Kidney (tissue), 14 donors: Measurements from ENCODE around the gene ELN. TPM values are rescaled to one million over a fixed set of nuclear protein-coding genes. Genes with fewer than 3 reads are reported as not detected.

Experiments
- DNase-seq, 5 donors: peaks; one replicate each; pipeline ENCODE4 v3.0.0-alpha.2; 2013 to 2020
- FAIRE-seq: peaks from 2 replicates; lab custom pipeline; 2012; peaks lifted over from hg19 to GRCh38; lab: Jason Lieb, UNC
- H3K27ac ChIP-seq, 2 donors: one replicate each; pipeline ENCODE4 v1.7.0; 2013; ENCODE audit warnings: low read depth in 2 of 2, low read length in 2 of 2, inconsistent platforms in 1 of 2
- H3K27me3 ChIP-seq: one replicate; pipeline ENCODE4 v1.7.1; 2013; ENCODE audit warnings: low read length, inconsistent platforms; ENCODE audit not compliant: control insufficient read depth, insufficient read depth
- H3K36me3 ChIP-seq, 3 donors: one replicate each; pipeline versions ENCODE4 v1.7.0 to v1.7.1; 2013; ENCODE audit warnings: low read length in 3 of 3, control low read depth in 1 of 3, inconsistent platforms in 1 of 3; ENCODE audit not compliant: insufficient read depth in 3 of 3, control insufficient read depth in 2 of 3
- H3K4me1 ChIP-seq, 3 donors: one replicate each; pipeline versions ENCODE4 v1.7.0 to v1.7.1; 2013; ENCODE audit warnings: low read length in 3 of 3, inconsistent platforms in 1 of 3, low read depth in 1 of 3; ENCODE audit not compliant: control insufficient read depth in 2 of 3, insufficient read depth in 2 of 3
- H3K4me3 ChIP-seq, 3 donors: one replicate each; pipeline versions ENCODE4 v1.7.0 to v1.8.1; 2013; ENCODE audit warnings: low read length in 3 of 3, control low read depth in 1 of 3, inconsistent platforms in 1 of 3
- H3K9ac ChIP-seq, 3 donors: one replicate each; pipeline versions ENCODE4 v1.7.0 to v1.7.1; 2013; ENCODE audit warnings: low read length in 3 of 3, control low read depth in 1 of 3, inconsistent platforms in 1 of 3
- H3K9me3 ChIP-seq, 3 donors: one replicate each; pipeline versions ENCODE4 v1.7.0 to v1.7.1; 2013; ENCODE audit warnings: low read length in 3 of 3, control low read depth in 1 of 3, inconsistent platforms in 1 of 3; ENCODE audit not compliant: control insufficient read depth in 2 of 3, insufficient read depth in 1 of 3
- intact Hi-C: fragments of 100-400 bp; cut with DNase I; formaldehyde crosslinking; loops from one replicate; pipeline ENCODE4 v1.11.1; 2022
- polyA plus RNA-seq: library from polyadenylated mRNA; stranded (reverse); fragments of 350-450 nt; fragmentation: Illumina TruSeq; extraction: RNeasy Lipid Tissue Mini Kit (QIAGEN cat#74804); gene quantifications from one replicate; pipeline ENCODE4 v1.2.3, GENCODE V29; 2014; ENCODE audit warnings: low read depth, low replicate concordance; ENCODE audit not compliant: insufficient read depth
- total RNA-seq: library from RNA; stranded (reverse); fragmentation: NEBNext Ultra II Directional; extraction: Animal tissue kit (Norgen Biotek cat#: 25700); gene quantifications from one replicate; pipeline ENCODE4 v1.2.1, GENCODE V29; 2021
- TF ChIP-seq, protein P1 (sequence below): IDR thresholded peaks from 3 replicates; pipeline ENCODE4 v1.5.1; 2012; ENCODE audit warnings: mild to moderate bottlenecking, moderate library complexity, borderline replicate concordance; ENCODE audit not compliant: insufficient read depth; ENCODE audit errors: extremely low read depth
- donor health status: control.
- donor health status: control.
- donor health status: control.
- donor health status: control.
- donor health status: control.
- donor health status: DM: yes; HTN: yes; CAD: no.
- donor health status: Normal renal cell carcinoma (clear cell type).

Gene ELN
- total and polyA plus RNA-seq, 2 donors from 2014 or later = 14.9 to 44.8 TPM

DNA sequence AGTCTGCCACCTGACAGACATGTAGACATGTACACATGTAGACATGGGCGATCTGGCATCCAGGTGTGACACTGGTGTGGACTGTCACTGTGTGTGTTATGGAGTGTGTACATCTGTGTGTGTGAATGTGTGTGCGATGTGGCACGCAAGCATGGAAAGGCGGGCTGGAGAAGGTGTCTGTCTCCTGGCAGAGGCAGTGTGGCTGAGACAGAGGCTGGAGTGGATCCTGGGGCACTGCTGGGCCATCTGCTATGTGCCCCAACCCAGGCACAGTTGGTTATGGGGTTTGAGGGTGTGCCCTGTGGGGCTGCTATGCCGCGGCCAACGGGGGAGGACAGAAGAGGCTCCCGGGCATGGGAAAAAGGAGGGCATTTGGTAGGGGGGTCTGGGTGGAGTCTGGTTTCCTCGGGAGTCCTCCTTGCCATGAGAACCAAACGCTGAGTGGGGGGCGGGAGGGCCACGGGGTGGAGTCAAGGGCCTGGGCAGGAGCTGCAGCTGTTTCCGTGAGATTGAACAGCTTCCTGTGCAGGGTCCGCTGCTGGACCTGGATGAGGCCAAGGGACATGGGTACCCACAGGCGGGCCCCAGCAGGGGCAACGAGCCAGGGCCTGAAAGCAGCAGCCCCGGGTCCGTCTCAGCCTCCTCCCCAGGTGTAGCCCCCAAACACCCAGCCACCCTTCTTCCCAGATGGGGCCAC lies 1.3 kb downstream of the ELN start:
- Histone ChIP-seq H3K27me3 (no peaks in the 10 kb centered on the region), H3K27ac (no peak overlapping the region), H3K9me3 (no peaks in the 10 kb centered on the region), H3K4me1 (peaks cover 0 to 7% (median 0%) of the 10 kb centered on the region in 3 donors), H3K36me3 (no peaks in the 10 kb centered on the region), H3K4me3 (peak overlapping the region; percentile 31 to 60 (median 56)), H3K9ac (peak overlapping the region in 1 of 3 donors; percentile 2)
- FAIRE-seq (no peak), DNase-seq (peak in 3 of 5 donors; percentile 31 to 66 (median 62))
- intact Hi-C loops = no loop called here
- TF ChIP-seq, protein P1, sequence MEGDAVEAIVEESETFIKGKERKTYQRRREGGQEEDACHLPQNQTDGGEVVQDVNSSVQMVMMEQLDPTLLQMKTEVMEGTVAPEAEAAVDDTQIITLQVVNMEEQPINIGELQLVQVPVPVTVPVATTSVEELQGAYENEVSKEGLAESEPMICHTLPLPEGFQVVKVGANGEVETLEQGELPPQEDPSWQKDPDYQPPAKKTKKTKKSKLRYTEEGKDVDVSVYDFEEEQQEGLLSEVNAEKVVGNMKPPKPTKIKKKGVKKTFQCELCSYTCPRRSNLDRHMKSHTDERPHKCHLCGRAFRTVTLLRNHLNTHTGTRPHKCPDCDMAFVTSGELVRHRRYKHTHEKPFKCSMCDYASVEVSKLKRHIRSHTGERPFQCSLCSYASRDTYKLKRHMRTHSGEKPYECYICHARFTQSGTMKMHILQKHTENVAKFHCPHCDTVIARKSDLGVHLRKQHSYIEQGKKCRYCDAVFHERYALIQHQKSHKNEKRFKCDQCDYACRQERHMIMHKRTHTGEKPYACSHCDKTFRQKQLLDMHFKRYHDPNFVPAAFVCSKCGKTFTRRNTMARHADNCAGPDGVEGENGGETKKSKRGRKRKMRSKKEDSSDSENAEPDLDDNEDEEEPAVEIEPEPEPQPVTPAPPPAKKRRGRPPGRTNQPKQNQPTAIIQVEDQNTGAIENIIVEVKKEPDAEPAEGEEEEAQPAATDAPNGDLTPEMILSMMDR = no peak

DNA sequence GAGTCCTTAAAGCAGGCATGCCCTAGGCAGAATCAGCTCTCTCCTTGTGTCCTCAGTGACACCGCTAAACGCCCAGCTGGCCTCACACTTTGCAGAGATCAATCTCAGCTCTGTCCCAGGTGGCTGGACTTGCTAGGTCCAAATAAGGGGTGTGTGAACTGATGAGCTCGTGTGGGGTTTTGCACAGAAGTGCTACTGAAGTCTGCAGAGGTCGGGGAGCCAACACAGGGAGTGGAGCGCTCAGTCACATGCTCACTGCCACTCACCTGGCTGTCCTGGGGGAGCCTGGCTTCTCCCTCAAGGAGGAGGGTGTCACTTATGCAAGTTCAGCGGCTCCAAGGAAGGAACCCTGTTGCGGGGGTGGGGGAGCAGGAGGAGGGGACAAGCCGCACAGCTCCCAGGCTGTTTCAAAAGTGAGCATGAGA lies 2.0 kb downstream of the ELN start:
- no peak overlapping the region for H3K27ac ChIP-seq
- H3K9ac ChIP-seq = no peak overlapping the region
- intact Hi-C loops = no loop called here
- H3K9me3 ChIP-seq = no peaks in the 10 kb centered on the region
- TF ChIP-seq, protein P1 = no peak
- FAIRE-seq (no peak), DNase-seq (peak in 1 of 5 donors; percentile 48)
- no peaks in the 10 kb centered on the region for H3K27me3 ChIP-seq
- H3K4me1 ChIP-seq = peaks cover 0 to 8% (median 0%) of the 10 kb centered on the region in 3 donors
- peak overlapping the region in 1 of 3 donors; percentile 28 for H3K4me3 ChIP-seq
- no peaks in the 10 kb centered on the region for H3K36me3 ChIP-seq

DNA sequence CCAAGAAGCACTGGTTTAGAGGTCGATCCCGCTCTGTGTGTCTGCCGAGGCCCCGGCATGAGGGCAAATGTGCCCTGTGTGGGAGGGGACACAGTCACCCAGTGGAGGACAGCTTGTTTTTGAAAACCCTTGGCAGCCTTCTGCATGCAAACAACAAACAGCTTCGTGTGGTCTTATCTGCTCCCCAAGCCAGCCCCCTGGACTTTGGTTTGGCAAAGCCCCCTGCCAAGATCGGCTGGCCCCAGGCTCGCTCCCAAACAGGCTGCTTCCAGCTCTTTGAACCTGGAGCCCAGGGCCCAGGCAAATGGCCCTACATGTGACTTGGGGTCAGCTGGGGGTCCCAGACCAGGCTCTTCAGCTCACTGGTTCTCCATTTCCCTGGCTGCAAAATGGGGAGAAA lies 2.9 kb downstream of the ELN start:
- peaks cover 0 to 8% (median 0%) of the 10 kb centered on the region in 3 donors for H3K4me1 ChIP-seq
- FAIRE-seq (no peak), DNase-seq (peak in 1 of 5 donors; percentile 36)

More for the DNA sequence above, 2.9 kb downstream of the ELN start:
- TF ChIP-seq, protein P1 = no peak
- Histone ChIP-seq H3K36me3 (no peaks in the 10 kb centered on the region), H3K9ac (no peak overlapping the region), H3K27ac (no peak overlapping the region), H3K4me3 (no peak overlapping the region), H3K9me3 (no peaks in the 10 kb centered on the region), H3K27me3 (no peaks in the 10 kb centered on the region)
- intact Hi-C loops = no loop called here
